MM.1S (cell line): ENCODE data around the gene DTD1.

Source experiments
- DNase-seq: peaks from one replicate; pipeline ENCODE4 v3.0.0-alpha.2; 2015
- H2AFZ ChIP-seq: fragments of 300-600 bp; sonication (generic); 2 replicates; pipeline ENCODE4 v1.6.0; 2016; ENCODE audit warnings: antibody characterized with exemption, low read length
- H3F3A ChIP-seq: fragments of 300-600 bp; sonication (generic); 2 replicates; pipeline ENCODE4 v1.6.1; 2016; ENCODE audit warnings: mild to moderate bottlenecking, antibody characterized with exemption, low read length, moderate library complexity, mixed read lengths; ENCODE audit not compliant: insufficient read depth
- H3K27ac ChIP-seq: fragments of 300-600 bp; sonication (generic); 2 replicates; pipeline ENCODE4 v1.5.1; 2016; ENCODE audit warnings: mild to moderate bottlenecking, low read length
- H3K27me3 ChIP-seq: fragments of 300-600 bp; sonication (generic); replicated peaks from 2 replicates; pipeline ENCODE4 v1.6.0; 2016; ENCODE audit warnings: low read length; ENCODE audit not compliant: insufficient read depth
- H3K36me3 ChIP-seq: fragments of 300-600 bp; sonication (generic); replicated peaks from 2 replicates; pipeline ENCODE4 v1.6.1; 2016; ENCODE audit warnings: mild to moderate bottlenecking, low read length, mixed read lengths; ENCODE audit not compliant: insufficient read depth
- H3K4me1 ChIP-seq: fragments of 300-600 bp; sonication (generic); 2 replicates; pipeline ENCODE4 v1.6.1; 2016; ENCODE audit warnings: low read length, mixed read lengths
- H3K4me2 ChIP-seq: fragments of 300-600 bp; sonication (generic); 2 replicates; pipeline ENCODE4 v1.6.0; 2016; ENCODE audit warnings: low read depth, low read length
- H3K4me3 ChIP-seq: fragments of 300-600 bp; sonication (generic); 2 replicates; pipeline ENCODE4 v1.5.1; 2016; ENCODE audit warnings: low read length, mixed read lengths
- H3K79me2 ChIP-seq: fragments of 300-600 bp; sonication (generic); 2 replicates; pipeline ENCODE4 v1.6.1; 2016; ENCODE audit warnings: mixed run types, low read length, mixed read lengths
- H3K9ac ChIP-seq: fragments of 300-600 bp; sonication (generic); 2 replicates; pipeline ENCODE4 v1.6.1; 2016; ENCODE audit warnings: low read length, mixed read lengths
- H3K9me2 ChIP-seq: fragments of 300-600 bp; sonication (generic); replicated peaks from 2 replicates; pipeline ENCODE4 v1.6.1; 2016; ENCODE audit warnings: mild to moderate bottlenecking, low read length, mixed read lengths; ENCODE audit not compliant: insufficient read depth
- H3K9me3 ChIP-seq: fragments of 300-600 bp; sonication (generic); replicated peaks from 2 replicates; pipeline ENCODE4 v1.6.1; 2016; ENCODE audit warnings: mild to moderate bottlenecking, low read length, mixed read lengths; ENCODE audit not compliant: insufficient read depth
- H4K20me1 ChIP-seq: fragments of 300-600 bp; sonication (generic); 2 replicates; pipeline ENCODE4 v1.6.1; 2016; ENCODE audit warnings: mild to moderate bottlenecking, low read length, moderate library complexity, mixed read lengths; ENCODE audit not compliant: insufficient read depth
- EZH2 ChIP-seq: fragments of 300-600 bp; sonication (generic); optimal IDR thresholded peaks from 2 replicates; pipeline ENCODE3; 2017; ENCODE audit warnings: low read depth, mild to moderate bottlenecking, antibody characterized with exemption, low read length, mixed read lengths
- EZH2phosphoT487 ChIP-seq: fragments of 300-600 bp; sonication (generic); IDR thresholded peaks from 2 replicates; pipeline ENCODE4 v1.6.1; 2018; ENCODE audit warnings: antibody characterized with exemption, low read length
- TF ChIP-seq, protein P1 (sequence below): fragments of 300-600 bp; sonication (generic); IDR thresholded peaks from 2 replicates; pipeline ENCODE4 v1.5.1; 2016; ENCODE audit warnings: antibody characterized with exemption, low read length, mixed read lengths

DTD1 gene

DNA sequence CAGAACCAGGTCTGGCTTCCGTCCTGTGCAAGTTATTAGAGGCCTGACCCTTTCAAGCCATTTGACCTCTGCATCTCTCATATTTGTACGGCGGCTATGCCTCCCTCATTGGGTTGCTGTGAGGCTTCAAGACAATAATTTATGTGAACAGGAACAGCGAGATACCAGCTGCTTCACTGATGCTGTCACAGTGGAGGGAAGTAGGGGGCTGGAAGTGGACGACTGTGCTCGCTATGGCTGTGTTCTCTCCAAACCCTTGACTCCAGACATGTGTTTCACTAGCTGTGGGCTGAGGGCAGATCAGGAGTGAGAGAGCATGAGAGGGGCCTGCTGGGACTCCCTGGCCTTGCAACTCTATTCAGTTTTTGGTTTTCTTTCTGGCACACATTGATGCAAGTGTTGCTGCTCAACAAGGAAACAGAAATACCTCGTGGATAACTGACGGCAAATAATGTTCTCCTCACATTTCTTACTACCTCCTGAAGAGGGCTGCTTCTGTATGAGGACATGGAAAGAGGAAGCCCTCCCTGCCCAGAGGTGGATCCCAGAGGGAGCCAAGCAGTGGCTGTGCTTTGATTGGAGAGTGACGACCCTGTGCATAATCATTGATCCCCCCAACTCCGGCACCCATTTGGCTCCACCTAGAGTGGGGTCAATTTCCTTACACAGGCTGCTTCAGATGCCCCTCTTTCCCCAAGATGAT lies 191.0 kb downstream of the DTD1 start:
- H3F3A ChIP-seq, result no peaks in the 10 kb centered on the region
- H3K4me2 ChIP-seq, result no peak overlapping the region
- no peak overlapping the region for H3K27ac ChIP-seq
- H3K9me2 ChIP-seq, result no peaks in the 10 kb centered on the region
- H3K9ac ChIP-seq, result no peak overlapping the region
- no peaks in the 10 kb centered on the region for H3K27me3 ChIP-seq
- no peaks in the 10 kb centered on the region for H3K79me2 ChIP-seq
- no peaks in the 10 kb centered on the region for H3K36me3 ChIP-seq
- H2AFZ ChIP-seq, result no peak overlapping the region
- no peaks in the 10 kb centered on the region for H4K20me1 ChIP-seq
- no peak overlapping the region for H3K4me3 ChIP-seq
- H3K4me1 ChIP-seq, result no peaks in the 10 kb centered on the region
- TF ChIP-seq, protein P1, sequence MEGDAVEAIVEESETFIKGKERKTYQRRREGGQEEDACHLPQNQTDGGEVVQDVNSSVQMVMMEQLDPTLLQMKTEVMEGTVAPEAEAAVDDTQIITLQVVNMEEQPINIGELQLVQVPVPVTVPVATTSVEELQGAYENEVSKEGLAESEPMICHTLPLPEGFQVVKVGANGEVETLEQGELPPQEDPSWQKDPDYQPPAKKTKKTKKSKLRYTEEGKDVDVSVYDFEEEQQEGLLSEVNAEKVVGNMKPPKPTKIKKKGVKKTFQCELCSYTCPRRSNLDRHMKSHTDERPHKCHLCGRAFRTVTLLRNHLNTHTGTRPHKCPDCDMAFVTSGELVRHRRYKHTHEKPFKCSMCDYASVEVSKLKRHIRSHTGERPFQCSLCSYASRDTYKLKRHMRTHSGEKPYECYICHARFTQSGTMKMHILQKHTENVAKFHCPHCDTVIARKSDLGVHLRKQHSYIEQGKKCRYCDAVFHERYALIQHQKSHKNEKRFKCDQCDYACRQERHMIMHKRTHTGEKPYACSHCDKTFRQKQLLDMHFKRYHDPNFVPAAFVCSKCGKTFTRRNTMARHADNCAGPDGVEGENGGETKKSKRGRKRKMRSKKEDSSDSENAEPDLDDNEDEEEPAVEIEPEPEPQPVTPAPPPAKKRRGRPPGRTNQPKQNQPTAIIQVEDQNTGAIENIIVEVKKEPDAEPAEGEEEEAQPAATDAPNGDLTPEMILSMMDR, result no peak
- no peak for TF ChIP-seq EZH2phosphoT487
- TF ChIP-seq EZH2, result no peak
- no peak for DNase-seq
- H3K9me3 ChIP-seq, result no peaks in the 10 kb centered on the region

- DNase-seq, result no peak
- Histone ChIP-seq H3K36me3 (no peaks in the 10 kb centered on the region), H3K9ac (no peak overlapping the region), H3K4me2 (no peak overlapping the region), H4K20me1 (no peaks in the 10 kb centered on the region), H3K27ac (no peak overlapping the region), H3K79me2 (no peaks in the 10 kb centered on the region), H3K9me3 (no peaks in the 10 kb centered on the region), H3F3A (no peaks in the 10 kb centered on the region), H3K4me3 (no peak overlapping the region), H2AFZ (no peak overlapping the region), H3K4me1 (no peaks in the 10 kb centered on the region), H3K9me2 (no peaks in the 10 kb centered on the region), H3K27me3 (no peaks in the 10 kb centered on the region)
- no peak for TF ChIP-seq EZH2
- TF ChIP-seq EZH2phosphoT487, result no peak
- TF ChIP-seq, protein P1, result no peak
These were observed 192.7 kb downstream of the DTD1 start for GRCh38 chr20:18780385-18781130.

DNA sequence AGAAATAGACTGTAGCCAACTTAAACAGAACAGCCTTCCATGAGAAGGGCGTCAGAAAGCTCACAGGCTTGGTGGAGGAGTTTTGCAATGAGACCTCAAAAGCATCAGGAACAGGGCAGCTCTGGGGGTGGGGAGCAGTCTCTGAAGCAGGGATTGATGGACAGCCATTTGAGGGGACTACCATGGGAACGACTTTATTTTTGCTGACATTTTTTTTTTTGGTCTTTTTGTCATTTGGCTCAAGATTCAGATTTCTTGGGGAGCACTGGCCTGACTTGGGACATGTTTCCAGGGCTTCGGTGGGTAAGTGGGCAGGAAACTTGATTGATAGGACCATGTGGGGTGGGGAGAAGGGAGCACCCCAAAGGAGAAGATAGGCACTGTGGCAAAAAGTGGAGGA lies 193.7 kb downstream of the DTD1 start:
- TF ChIP-seq, protein P1, result no peak
- TF ChIP-seq EZH2 (no peak), EZH2phosphoT487 (no peak)
- no peak for DNase-seq

More for the DNA sequence above, 193.7 kb downstream of the DTD1 start:
- Histone ChIP-seq H3K36me3 (no peaks in the 10 kb centered on the region), H3K4me2 (no peak overlapping the region), H3K9ac (no peak overlapping the region), H2AFZ (no peak overlapping the region), H3K27me3 (no peaks in the 10 kb centered on the region), H3F3A (no peaks in the 10 kb centered on the region), H3K4me3 (no peak overlapping the region), H3K79me2 (no peaks in the 10 kb centered on the region), H3K27ac (no peak overlapping the region), H3K9me2 (no peaks in the 10 kb centered on the region), H3K9me3 (no peaks in the 10 kb centered on the region), H4K20me1 (no peaks in the 10 kb centered on the region), H3K4me1 (no peaks in the 10 kb centered on the region)
